T-helper 9 cell (primary cell): Measurements from ENCODE around the gene STK32B.
"Not testable (repeated sequence)": the region's sequence is repeated elsewhere in the genome, so short reads cannot be mapped to it uniquely, and the experiment has no call there.

Experiments
- DNase-seq: peaks from one replicate; pipeline ENCODE4 v3.0.0-alpha.2; 2020

The STK32B gene

DNA sequence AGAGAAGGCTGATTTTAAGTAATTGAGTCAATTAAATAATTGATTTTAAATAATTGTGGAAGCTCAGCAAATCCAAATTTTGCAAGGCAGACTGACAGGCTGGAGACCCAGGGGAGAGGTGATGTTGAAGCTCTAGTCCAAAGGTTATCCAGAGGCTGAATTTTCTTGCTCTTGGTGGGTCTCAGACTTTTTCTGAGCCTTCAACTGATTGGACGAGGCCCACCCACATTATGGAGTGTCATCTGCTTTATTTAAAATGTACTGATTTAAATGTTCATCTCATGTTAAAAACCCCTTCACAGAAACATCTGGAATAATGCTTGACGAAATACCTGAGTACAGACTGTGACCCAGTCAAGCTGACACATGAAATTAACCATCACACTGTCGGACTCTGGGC, 20.4 kb upstream of the STK32B start:
- no peak for DNase-seq

GRCh38 chr4:5032813-5033212, 18.5 kb upstream of the STK32B start:
- DNase-seq, result no peak

GRCh38 chr4:5033281-5033841, 17.9 kb upstream of the STK32B start:
- no peak for DNase-seq

DNA sequence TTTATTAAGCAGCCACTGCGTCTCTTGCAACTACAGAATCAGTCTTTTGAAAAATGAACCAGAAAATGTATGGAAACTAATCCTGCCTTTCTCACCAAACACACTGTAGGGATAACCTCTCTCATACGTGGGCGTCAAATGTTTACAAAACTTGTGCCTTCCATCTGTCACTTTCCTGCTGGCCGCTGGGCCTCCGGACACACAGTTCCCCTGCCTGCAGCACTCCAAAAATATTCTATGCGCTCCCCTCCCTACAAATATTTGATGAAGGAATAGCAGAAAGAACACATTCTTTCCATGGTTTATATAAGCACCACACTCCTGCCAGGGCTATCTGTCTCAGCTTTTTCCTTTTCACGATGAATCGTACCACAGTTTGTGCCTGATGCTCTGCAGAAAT, 17.1 kb upstream of the STK32B start:
- no peak for DNase-seq

DNA sequence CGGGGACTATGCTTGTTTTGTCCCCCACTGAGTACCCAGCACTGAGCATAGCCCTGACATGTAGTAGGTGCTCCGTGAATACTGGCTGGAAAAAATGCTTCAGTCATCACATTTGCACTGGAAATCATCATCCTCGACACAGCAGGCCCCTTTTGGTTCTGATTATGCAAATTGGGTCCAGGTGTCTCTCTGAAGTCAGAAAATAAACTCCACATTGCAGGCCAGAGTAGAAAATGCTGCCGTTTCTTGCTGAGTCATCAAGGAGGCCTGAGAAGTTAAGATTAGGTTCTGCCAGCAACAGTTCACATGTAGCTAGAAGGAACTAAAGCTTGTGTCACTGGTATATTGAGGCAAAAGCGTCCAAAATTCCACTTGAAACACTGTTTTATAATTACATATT, 15.0 kb upstream of the STK32B start:
- DNase-seq, result no peak

DNA sequence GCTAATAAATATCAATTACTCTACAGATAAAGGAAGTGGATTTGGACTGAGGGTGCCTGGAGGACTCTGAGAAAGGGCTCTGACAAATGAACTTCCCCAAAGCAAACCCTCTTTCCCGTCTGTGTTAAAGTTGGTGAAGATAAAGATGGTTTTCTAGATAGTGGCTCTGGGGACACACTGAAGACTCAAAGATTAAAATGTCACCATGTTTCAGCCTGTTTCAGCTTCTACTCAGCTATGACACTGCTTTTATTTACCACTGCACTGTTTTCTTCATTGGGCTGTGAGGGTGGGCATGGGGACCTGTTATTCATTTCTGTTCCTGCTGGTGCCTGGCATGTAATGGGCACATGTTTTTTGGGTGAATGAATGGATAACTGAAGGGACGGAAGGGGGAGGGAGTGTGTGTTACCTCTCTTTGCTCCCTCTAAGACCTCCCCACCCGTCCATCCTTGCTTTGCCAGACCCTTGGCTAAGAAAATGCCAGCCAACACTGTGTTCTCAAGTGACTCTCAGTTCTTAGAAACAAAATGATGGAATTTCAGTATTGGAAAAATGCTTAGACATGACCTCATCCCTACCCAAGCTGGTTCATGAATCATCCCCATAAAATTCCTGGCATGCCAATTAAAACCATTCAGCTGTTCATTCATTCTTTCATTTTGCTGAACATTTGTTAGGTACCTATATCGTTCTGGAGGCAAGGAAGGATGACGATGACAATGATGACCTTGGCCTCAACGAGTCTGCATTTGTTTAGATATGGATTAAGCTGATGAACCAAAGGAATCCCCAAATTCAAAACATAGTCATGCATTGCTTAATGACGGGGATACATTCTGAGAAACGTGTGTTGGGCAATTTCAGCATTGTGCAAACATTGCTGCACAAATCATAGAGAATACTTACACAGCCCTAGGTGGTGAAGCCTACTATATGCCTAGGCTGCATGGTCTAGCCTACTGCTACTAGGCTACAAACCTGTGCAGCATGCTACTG, 13.4 kb upstream of the STK32B start:
- DNase-seq, result no peak

- no peak for DNase-seq
Observed at GRCh38 chr4:5039800-5040199, 11.5 kb upstream of the STK32B start.

DNA sequence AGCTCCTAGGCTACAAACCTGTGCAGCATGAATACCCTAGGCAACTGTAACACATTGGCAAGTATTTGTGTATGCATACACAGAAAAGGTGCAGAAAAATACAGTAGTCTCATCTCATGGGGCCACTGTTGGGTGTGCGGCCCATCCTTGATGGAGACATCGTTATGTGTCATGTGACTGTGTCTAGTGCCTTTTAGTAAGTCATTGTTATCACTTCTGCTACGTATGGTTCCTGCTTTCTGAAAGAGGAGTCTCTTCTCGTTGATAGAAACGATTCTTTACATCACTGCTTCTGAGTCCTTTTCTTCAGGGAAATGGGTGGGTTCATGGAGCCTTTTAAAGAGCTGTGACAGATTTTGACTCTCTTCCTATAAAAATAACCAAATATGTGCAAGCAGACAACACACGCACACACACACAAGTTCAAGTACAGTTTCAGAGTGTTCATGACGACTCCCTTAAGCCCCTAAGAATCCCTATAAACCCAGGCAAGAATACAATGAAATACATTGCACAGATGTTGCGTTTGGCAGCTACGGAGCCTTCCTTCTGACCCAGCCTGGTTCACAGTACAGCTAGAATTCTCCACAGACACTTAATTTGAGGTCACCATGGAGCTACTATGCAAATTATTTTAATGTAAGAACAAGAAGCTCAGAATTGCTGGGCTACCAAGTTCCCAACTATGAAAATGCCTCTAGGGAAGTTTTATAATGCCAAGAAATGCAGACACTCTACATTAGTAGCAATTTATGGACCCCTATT, 10.2 kb upstream of the STK32B start:
- no peak for DNase-seq

- no peak for DNase-seq
Observed at GRCh38 chr4:5041699-5042098, 9.6 kb upstream of the STK32B start.

- DNase-seq, result no peak
Observed at GRCh38 chr4:5043579-5043978, 7.7 kb upstream of the STK32B start.

GRCh38 chr4:5044341-5044740, 6.9 kb upstream of the STK32B start:
- no peak for DNase-seq

DNA sequence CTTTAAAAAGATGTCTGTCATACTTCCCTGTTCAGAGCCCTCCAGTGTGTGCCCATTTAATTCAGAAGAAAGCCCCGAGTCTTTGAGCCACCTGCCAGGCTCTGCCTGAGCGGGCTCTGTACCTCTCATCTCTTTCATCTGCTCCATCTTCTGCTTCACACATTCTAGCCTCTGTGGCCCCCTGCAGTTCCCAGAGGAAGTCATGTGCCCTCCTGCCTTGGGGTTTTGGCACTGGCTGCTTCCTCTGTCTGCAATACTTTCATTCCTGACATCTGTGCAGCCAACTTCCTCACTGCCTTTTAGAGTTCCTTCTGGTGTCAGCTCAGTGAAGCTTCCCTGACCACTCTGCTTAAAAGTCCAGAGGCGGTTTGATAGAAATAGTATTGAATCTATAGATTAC, 6.2 kb upstream of the STK32B start:
- no peak for DNase-seq

DNA sequence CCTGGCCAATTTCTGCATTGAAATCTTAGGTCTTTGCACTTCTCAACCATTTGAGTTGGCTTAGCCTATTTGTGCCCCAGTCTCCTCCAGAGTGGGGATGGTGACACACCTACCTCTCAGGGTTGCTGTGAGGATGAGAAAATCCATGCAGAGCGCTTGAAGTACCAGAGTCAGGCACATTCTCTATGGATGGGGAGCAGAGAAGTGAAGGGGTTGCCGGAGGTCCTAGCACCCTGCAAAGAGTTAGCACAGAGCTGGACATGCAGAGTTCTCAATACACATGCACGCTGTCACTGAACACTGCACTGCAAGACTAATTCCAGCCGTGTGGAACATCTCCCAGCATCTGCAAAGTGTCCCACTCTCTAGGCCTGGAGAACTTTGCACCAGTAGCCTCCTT, 2.6 kb upstream of the STK32B start:
- DNase-seq, result no peak

GRCh38 chr4:5050520-5051277, 581 bp upstream of the STK32B start:
- no peak for DNase-seq

DNA sequence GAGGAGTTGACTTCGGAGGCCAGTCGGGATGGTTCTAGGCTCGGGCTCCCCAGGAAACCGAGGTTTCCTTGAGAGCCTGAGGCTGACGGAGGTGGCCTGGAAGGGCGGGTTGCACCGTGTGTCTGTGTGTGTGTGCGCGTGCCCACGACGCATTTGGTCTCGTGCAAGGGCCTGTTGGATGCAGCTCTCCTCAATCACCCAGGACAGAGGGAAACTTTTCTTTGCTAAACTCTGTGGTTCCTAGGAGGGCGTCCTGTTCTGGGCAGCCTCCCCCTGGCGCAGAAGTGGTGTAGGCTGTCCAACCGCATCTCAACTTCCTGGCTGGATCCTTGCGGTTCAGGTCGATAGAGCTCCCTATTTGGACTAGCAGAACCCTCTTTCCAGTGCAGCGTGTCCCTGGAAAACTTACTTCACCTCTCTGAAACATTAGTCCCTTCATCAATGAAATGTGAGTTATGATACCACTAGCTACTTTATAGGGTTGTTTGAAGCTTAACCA, 973 bp downstream of the STK32B start:
- DNase-seq, result no peak

GRCh38 chr4:5052726-5053425, 1.6 kb downstream of the STK32B start:
- no peak for DNase-seq

GRCh38 chr4:5054532-5054931, 3.3 kb downstream of the STK32B start:
- DNase-seq, result no peak

DNA sequence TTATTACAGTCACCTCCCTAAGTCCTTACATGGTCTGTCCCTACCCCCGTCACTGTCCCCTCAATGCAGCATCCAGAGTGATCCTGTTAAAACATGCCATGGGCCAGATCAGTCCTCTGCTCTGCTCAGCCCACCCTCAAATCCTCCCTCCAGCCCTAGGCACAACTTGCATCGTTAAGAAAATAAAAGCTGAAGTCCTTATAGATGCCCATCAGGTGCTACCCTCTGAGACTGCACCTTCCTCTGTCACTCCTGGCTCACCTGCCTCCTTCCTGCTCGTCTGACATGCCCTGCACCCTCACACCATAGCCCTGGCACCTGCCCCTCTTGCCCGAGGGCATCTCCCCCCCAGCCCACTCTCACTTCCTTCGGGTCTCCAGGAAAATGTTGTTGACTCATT, 4.1 kb downstream of the STK32B start:
- no peak for DNase-seq

DNA sequence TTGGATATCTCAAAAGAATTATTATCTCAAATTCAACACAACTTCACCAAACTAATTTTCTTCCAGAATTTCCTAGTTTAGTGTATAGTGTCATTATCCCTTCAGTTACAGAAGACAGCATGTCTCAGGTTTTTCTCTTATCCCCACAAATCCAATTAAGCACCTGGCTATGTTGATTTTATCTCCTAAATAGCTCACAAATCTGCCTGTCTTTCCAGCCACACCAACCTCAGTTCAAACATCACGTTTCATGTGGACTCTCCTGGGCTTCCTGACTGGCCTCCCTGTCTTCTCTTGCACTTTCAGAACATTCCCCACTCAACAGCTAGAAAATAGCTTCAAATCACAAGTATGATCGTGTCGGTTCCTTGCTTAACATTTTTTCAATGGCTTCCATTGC, 14.8 kb downstream of the STK32B start:
- DNase-seq, result no peak

- DNase-seq, result not testable (repeated sequence)
Observed at GRCh38 chr4:5066968-5067367, 15.7 kb downstream of the STK32B start.

GRCh38 chr4:5067908-5068307, 16.6 kb downstream of the STK32B start:
- DNase-seq, result no peak

GRCh38 chr4:5069901-5070300, 18.6 kb downstream of the STK32B start:
- no peak for DNase-seq
